HG02840 (cell line): ENCODE data around the gene KCNT2.
"Not testable (repeated sequence)": the region's sequence is repeated elsewhere in the genome, so short reads cannot be mapped to it uniquely, and the experiment has no call there.

Experiments
- ATAC-seq: cut with Tn5 transposase; IDR thresholded peaks from one replicate; pipeline ENCODE4 v1.9.1; 2021; ENCODE audit warnings: mild to moderate bottlenecking, moderate library complexity, moderate number of reproducible peaks; ENCODE audit not compliant: unreplicated experiment, low FRiP score

KCNT2 gene

DNA sequence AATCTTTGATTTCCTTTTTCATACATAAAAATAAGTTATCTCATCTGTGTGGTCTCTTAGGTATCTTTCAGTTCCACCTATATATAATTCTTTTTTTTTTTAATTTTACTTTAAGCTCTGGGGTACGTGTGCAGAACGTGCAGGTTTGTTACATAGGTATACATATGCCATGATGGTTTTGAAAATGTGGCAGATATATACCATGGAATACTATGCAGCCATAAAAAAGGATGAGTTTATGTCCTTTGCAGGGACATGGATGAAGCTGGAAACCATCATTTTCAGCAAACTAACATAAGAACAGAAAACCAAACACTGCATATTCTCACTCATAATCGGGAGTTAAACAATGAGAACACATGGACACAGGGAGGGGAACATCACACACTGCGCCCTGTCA, 345.2 kb downstream of the KCNT2 start:
- ATAC-seq, result not testable (repeated sequence)

DNA sequence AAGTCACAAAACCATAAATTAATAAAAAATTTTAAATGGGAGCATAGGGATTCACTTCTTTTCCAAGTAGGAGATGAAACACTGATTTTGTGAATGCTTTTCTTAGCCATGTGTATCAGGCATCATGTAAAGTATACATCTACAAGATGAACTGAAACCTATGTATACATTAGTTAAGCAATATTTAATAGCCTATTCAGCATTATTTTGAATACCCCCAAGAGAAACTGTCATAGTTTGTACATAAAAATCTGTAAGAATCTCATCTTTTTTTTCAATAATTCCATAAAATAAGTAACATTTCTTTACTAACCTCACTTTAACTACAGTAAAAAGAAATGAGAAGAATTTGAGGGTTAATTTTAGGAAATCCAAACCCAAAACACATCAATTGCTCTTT, 348.0 kb downstream of the KCNT2 start:
- no peak for ATAC-seq

DNA sequence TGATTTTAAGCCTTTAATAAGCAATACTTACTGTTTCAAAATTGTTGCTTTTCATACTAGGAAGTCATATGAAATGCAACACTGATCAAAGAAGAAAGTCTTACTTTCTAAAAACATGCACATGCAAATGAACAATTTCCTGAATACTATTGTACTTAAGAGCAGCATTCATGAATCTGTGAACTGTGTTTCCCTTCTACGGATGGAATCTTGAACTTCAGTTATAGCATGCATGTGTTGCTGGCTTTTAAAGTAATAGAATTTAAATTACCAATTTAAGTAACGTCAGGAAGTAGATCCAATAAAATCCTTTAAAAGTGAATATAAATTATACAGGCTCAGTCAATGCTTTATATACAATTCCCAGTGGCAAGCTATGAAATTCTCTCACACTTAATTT, 348.9 kb downstream of the KCNT2 start:
- ATAC-seq, result no peak

GRCh38 chr1:196255762-196256161, 352.5 kb downstream of the KCNT2 start:
- no peak for ATAC-seq

- ATAC-seq, result no peak
Observed at GRCh38 chr1:196229546-196229945, 378.7 kb downstream of the KCNT2 start.

GRCh38 chr1:196214866-196215265, 393.4 kb downstream of the KCNT2 start:
- ATAC-seq, result no peak

DNA sequence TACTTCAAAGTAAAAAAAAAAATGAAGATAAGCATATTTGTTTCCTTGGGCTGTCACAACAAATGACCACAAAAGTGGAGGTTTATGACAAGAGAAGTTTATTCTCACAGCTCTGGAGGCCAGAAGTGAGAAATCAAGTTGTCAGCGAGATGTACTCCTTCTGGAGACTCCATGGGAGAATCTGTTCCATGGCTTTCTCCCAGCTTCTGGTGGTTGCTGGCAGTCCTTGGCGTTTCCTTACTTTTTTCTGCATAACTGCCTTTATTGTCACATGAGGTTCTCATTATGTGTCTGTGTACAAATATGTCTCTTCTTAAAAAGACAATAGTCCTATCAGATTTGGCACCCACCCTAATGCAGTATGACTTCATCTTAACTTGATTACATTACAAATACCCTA, 398.3 kb downstream of the KCNT2 start:
- ATAC-seq, result no peak

GRCh38 chr1:196209265-196209664, 399.0 kb downstream of the KCNT2 start:
- ATAC-seq, result no peak

DNA sequence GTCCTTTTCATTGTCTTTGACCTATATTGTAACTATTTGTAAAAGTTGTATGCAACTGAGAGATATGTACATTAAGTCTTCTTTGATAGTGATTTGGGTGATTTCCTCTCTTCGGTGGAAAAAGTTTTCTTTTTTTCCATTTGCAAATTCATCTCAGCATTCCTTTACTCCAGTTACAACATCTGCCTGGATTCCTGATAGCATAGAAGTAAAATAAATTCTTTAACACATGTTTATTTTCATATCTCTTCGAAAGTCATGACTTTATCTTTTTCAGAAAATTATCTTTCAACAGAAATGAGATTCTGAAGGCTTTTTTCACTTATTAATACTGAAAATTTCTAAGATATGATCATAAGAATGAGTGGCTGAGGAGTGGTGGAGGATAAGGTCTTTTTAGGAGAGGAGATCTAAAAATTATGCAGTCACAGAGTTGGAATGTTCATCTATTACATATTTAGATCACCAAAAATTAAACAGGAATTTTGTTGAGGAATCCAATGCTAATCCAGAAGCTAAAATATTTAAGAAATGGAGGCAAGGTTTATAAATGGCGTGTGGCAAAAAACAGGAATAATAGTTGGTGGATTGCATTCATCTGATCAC, 400.5 kb downstream of the KCNT2 start:
- no peak for ATAC-seq

GRCh38 chr1:196205882-196206281, 402.4 kb downstream of the KCNT2 start:
- ATAC-seq, result no peak

DNA sequence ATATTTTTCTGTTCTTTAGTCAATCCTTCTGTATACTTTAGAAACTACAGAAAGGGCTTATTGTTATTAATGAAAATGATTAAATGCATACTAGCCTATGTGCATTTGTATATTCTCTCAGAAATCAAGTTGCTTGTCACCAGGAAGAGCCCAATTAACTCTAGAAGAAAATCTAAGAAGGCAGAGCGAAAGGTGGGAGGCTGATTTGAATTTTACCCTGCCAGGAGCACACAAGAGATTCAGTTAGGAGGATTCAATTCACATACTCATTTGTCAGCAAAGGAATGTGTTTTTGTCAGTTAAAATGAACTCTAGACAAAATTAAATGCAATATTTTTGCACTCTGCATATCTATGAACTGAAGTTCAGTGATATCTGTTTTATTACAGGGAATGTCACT, 411.8 kb downstream of the KCNT2 start:
- ATAC-seq, result no peak

GRCh38 chr1:196193896-196194559, 414.2 kb downstream of the KCNT2 start:
- ATAC-seq, result no peak

GRCh38 chr1:196183941-196184340, 424.3 kb downstream of the KCNT2 start:
- ATAC-seq, result no peak

DNA sequence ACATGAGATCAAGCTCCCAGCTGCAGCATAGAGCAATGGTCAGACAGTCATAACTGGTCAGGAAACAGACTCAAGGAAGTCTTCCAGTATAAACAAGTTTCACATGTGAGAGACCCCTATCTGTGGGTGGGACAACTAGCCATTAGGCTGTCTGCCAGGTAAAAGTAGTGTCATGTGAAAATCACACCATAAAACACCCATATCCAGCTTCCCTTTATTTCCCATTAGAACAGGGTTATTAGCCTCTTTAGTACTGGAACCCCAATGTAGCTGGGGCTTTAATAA, 426.7 kb downstream of the KCNT2 start:
- ATAC-seq, result no peak

DNA sequence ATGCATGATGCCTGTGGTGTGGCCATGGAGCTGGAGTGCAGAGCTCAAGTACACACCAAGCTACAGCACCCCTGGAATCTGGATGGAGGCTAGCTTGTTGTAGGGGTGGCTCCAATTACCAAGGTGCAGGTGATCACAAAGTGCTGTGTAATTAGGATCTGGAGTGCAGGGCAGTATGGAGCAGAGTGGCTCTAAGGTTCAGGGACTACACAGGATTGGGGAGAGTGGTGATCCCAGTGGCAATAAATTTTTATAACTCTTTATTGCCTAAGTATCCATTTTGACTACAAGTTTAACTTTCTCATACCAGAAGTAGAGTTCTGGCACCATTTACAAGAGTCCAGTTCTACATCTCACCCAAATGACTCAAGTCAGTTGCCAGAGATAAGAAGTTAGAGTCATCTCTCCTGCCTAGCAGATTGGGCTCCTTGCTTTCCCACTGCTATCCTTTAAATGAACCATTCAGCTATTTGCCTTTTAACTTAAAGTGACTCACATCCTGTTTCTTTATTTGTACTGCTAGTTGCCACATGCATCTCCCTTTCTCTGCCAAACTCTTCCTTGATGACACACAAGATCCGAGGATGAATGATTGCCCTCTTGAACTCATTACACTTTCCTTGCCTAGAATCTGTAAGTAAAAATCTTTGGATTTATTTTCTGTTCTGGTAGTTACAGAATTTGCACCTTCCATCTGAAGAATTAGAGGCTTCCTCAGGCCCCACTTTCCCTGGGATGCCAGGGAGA, 427.2 kb downstream of the KCNT2 start:
- ATAC-seq, result no peak

DNA sequence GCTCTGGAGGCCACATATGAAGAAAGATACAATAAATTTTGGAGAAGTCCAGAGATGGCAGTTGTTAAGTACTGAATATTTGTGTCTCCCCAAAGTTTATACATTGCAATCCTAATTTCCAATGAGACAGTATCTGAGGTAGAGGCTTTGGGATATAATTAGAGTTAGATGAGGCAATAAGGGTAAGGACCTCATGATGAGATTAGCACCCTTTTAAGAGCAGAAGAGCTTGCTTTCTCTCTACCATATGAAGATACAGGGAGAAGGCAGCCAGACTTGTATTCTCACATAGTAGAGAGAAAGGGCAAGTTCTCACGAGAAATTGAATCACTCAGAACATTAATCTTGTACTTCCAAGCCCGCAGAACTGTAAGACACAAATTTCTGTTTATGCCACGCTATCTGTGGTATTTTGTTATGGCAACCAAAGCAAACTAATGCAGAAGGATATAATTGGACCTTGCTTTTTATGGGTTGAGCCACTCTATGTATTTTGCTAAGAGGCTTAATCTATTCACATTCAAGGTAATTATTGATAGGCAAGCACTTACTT, 430.1 kb downstream of the KCNT2 start:
- ATAC-seq, result no peak
